ENCODE data around the gene HRK. TPM values are rescaled to one million over a fixed set of nuclear protein-coding genes. Genes with fewer than 3 reads are reported as not detected.
A peak's percentile ranks its signal among the peaks of the same experiment; 100 is the strongest.

The HRK gene
- total RNA-seq, 1 donor from 2014 or later = not detected

GRCh38 chr12:116896411-116896924, 15.2 kb upstream of the HRK start:
- Histone ChIP-seq H3K27me3 (ENCODE audit: control insufficient read depth, insufficient read depth, low read length) (peaks cover 2% of the 10 kb centered on the region), H3K4me3 (ENCODE audit: low read depth, low read length) (no peak overlapping the region), H3K36me3 (ENCODE audit: control insufficient read depth, insufficient read depth, low read length) (no peaks in the 10 kb centered on the region)
- DNase-seq (ENCODE audit: low read depth) (no peak), FAIRE-seq (no peak)
- no peak for TF ChIP-seq CTCF (IDR thresholded peaks at IDR 0.05; ENCODE audit: insufficient read depth, low read length, severe bottlenecking)

- peaks cover 2% of the 10 kb centered on the region for H3K27me3 ChIP-seq (ENCODE audit: control insufficient read depth, insufficient read depth, low read length)
- TF ChIP-seq CTCF (IDR thresholded peaks at IDR 0.05; ENCODE audit: insufficient read depth, low read length, severe bottlenecking) = no peak
- FAIRE-seq = no peak
Observed at GRCh38 chr12:116894913-116895312, 13.7 kb upstream of the HRK start.

GRCh38 chr12:116892349-116893140, 11.3 kb upstream of the HRK start:
- TF ChIP-seq CTCF (IDR thresholded peaks at IDR 0.05; ENCODE audit: insufficient read depth, low read length, severe bottlenecking) = no peak
- FAIRE-seq (no peak), DNase-seq (ENCODE audit: low read depth) (peak; percentile 41)
- H3K4me3 ChIP-seq (ENCODE audit: low read depth, low read length) = no peak overlapping the region
- H3K36me3 ChIP-seq (ENCODE audit: control insufficient read depth, insufficient read depth, low read length) = no peaks in the 10 kb centered on the region
- no peaks in the 10 kb centered on the region for H3K27me3 ChIP-seq (ENCODE audit: control insufficient read depth, insufficient read depth, low read length)

More at GRCh38 chr12:116894913-116895312, 13.7 kb upstream of the HRK start:
- Histone ChIP-seq H3K4me3 (ENCODE audit: low read depth, low read length) (no peak overlapping the region), H3K36me3 (ENCODE audit: control insufficient read depth, insufficient read depth, low read length) (no peaks in the 10 kb centered on the region)
- no peak for DNase-seq (ENCODE audit: low read depth)

GRCh38 chr12:116891019-116891418, 9.8 kb upstream of the HRK start:
- H3K36me3 ChIP-seq (ENCODE audit: control insufficient read depth, insufficient read depth, low read length) = no peaks in the 10 kb centered on the region
- DNase-seq (ENCODE audit: low read depth) = no peak
- TF ChIP-seq CTCF (IDR thresholded peaks at IDR 0.05; ENCODE audit: insufficient read depth, low read length, severe bottlenecking) = no peak
- no peaks in the 10 kb centered on the region for H3K27me3 ChIP-seq (ENCODE audit: control insufficient read depth, insufficient read depth, low read length)
- no peak for FAIRE-seq
- H3K4me3 ChIP-seq (ENCODE audit: low read depth, low read length) = no peak overlapping the region

GRCh38 chr12:116890330-116890729, 9.1 kb upstream of the HRK start:
- no peak overlapping the region for H3K4me3 ChIP-seq (ENCODE audit: low read depth, low read length)
- TF ChIP-seq CTCF (IDR thresholded peaks at IDR 0.05; ENCODE audit: insufficient read depth, low read length, severe bottlenecking) = no peak
- H3K27me3 ChIP-seq (ENCODE audit: control insufficient read depth, insufficient read depth, low read length) = no peaks in the 10 kb centered on the region
- FAIRE-seq (no peak), DNase-seq (ENCODE audit: low read depth) (no peak)
- H3K36me3 ChIP-seq (ENCODE audit: control insufficient read depth, insufficient read depth, low read length) = no peaks in the 10 kb centered on the region

Data from bronchial epithelial cell (primary cell).